ENCODE data around the gene SPATS2L.

GRCh38 chr2:200515155-200515554 lies 208.7 kb downstream of the SPATS2L start:
- TF ChIP-seq POLR2A (IDR thresholded peaks at IDR 0.05; ENCODE audit: low read depth, low read length) (no peak), POLR2AphosphoS5 (IDR thresholded peaks at IDR 0.05; ENCODE audit: low read depth, low read length) (no peak)

Measured in GM12892 (cell line).